Progenitor cell of endocrine pancreas (in vitro differentiated cells): ENCODE measurements around the gene SORL1. TPM values are rescaled to one million over a fixed set of nuclear protein-coding genes. Genes with fewer than 3 reads are reported as not detected.

Source experiments
- DNase-seq: peaks from one replicate; pipeline ENCODE4 v3.0.0; 2021; ENCODE audit warnings: low spot score; ENCODE audit not compliant: unreplicated experiment
- H3K27ac Mint-ChIP-seq: 2 replicates; pipeline ENCODE4 v1.8.0; 2021; ENCODE audit warnings: mild to moderate bottlenecking, moderate library complexity, mixed read lengths
- H3K27me3 Mint-ChIP-seq: 2 replicates; pipeline ENCODE4 v1.8.0; 2021; ENCODE audit warnings: mixed read lengths
- H3K36me3 Mint-ChIP-seq: 2 replicates; pipeline ENCODE4 v1.8.0; 2022; ENCODE audit warnings: mixed read lengths; ENCODE audit not compliant: insufficient read depth
- H3K4me1 Mint-ChIP-seq: 2 replicates; pipeline ENCODE4 v1.8.0; 2021; ENCODE audit warnings: low read depth, mixed read lengths
- H3K4me3 Mint-ChIP-seq: 2 replicates; pipeline ENCODE4 v1.8.0; 2021; ENCODE audit warnings: low read depth, mild to moderate bottlenecking, moderate library complexity, mixed read lengths
- H3K9me3 Mint-ChIP-seq: 2 replicates; pipeline ENCODE4 v1.8.0; 2021; ENCODE audit warnings: low read depth, mixed read lengths
- CTCF ChIP-seq: fragments of 200-600 bp; sonication (generic); IDR thresholded peaks from one replicate; pipeline ENCODE4 v1.5.0; 2021; ENCODE audit warnings: antibody characterized with exemption, mild to moderate bottlenecking; ENCODE audit not compliant: unreplicated experiment
- total RNA-seq: library from RNA; stranded (reverse); gene quantifications from 2 replicates; pipeline ENCODE4 v1.2.1, GENCODE V29; 2021

The SORL1 gene
- total RNA-seq, 1 donor from 2014 or later, result 31.8 TPM

GRCh38 chr11:121649798-121650197, 197.7 kb downstream of the SORL1 start:
- Mint-ChIP-seq H3K9me3 (no peaks in the 10 kb centered on the region), H3K36me3 (no peaks in the 10 kb centered on the region), H3K27ac (peak overlapping the region; percentile 5), H3K4me3 (no peak overlapping the region), H3K4me1 (peaks cover 22% of the 10 kb centered on the region), H3K27me3 (peaks cover 52% of the 10 kb centered on the region)
- DNase-seq, result no peak
- TF ChIP-seq CTCF, result no peak

GRCh38 chr11:121650351-121651256, 198.5 kb downstream of the SORL1 start:
- Mint-ChIP-seq H3K27me3 (peaks cover 51% of the 10 kb centered on the region), H3K9me3 (no peaks in the 10 kb centered on the region), H3K4me3 (no peak overlapping the region), H3K27ac (peak overlapping the region; percentile 5), H3K4me1 (peaks cover 28% of the 10 kb centered on the region), H3K36me3 (no peaks in the 10 kb centered on the region)
- no peak for TF ChIP-seq CTCF
- no peak for DNase-seq

DNA sequence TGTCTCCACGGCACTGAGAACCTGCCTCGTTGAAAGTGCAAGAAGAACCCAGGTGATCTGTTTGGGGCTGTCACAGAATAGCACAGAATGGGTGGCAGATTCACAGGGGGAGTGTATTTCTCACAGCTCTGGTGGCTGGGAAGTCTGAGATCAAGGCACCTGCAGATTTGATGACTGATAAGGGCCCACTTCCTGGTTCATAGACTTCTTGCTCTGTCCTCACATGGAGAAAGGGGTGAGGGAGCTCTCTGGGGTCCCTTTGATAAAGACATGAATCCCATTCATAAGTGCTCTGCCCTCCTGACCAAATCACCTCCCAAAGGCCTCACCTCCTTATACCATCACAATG, 199.1 kb downstream of the SORL1 start:
- Mint-ChIP-seq H3K36me3 (no peaks in the 10 kb centered on the region), H3K27ac (no peak overlapping the region), H3K4me3 (no peak overlapping the region), H3K27me3 (peaks cover 49% of the 10 kb centered on the region), H3K9me3 (no peaks in the 10 kb centered on the region), H3K4me1 (peaks cover 31% of the 10 kb centered on the region)
- no peak for TF ChIP-seq CTCF
- DNase-seq, result no peak

- H3K4me3 Mint-ChIP-seq, result no peak overlapping the region
- peak overlapping the region; percentile 3 for H3K27ac Mint-ChIP-seq
- H3K36me3 Mint-ChIP-seq, result no peaks in the 10 kb centered on the region
- peak; percentile 57 for TF ChIP-seq CTCF
- no peaks in the 10 kb centered on the region for H3K9me3 Mint-ChIP-seq
- peaks cover 35% of the 10 kb centered on the region for H3K27me3 Mint-ChIP-seq
- DNase-seq, result no peak
- peaks cover 33% of the 10 kb centered on the region for H3K4me1 Mint-ChIP-seq
Observed at GRCh38 chr11:121652971-121653370, 200.9 kb downstream of the SORL1 start.

- Mint-ChIP-seq H3K9me3 (no peaks in the 10 kb centered on the region), H3K36me3 (peaks cover 1% of the 10 kb centered on the region), H3K4me1 (peaks cover 33% of the 10 kb centered on the region), H3K27me3 (peaks cover 27% of the 10 kb centered on the region), H3K27ac (peak overlapping the region; percentile 98), H3K4me3 (peak overlapping the region; percentile 85)
- DNase-seq, result no peak
- TF ChIP-seq CTCF, result no peak
Observed at GRCh38 chr11:121654259-121654842, 202.2 kb downstream of the SORL1 start.
